HAP-1 (cell line): ENCODE data around the gene ADAMTS4.

ENCODE experiments used
- DNase-seq, 2 experiments: peaks; one replicate each; pipeline ENCODE4 v3.0.0-alpha.2; 2016 to 2020; ENCODE audit warnings: low spot score in 2 of 2
- H3K27me3 ChIP-seq: fragments of 250-450 bp; sonication (Bioruptor Pico); 2 replicates; pipeline ENCODE4 v1.5.1; 2020; ENCODE audit warnings: low read depth, mild to moderate bottlenecking, moderate library complexity
- H3K36me3 ChIP-seq: fragments of 250-450 bp; sonication (Bioruptor Pico); replicated peaks from 2 replicates; pipeline ENCODE4 v1.5.1; 2020; ENCODE audit warnings: mild to moderate bottlenecking
- H3K4me1 ChIP-seq: fragments of 250-450 bp; sonication (Bioruptor Pico); 2 replicates; pipeline ENCODE4 v1.5.1; 2020; ENCODE audit warnings: mild to moderate bottlenecking
- H3K4me3 ChIP-seq: fragments of 250-450 bp; sonication (Bioruptor Pico); 2 replicates; pipeline ENCODE4 v1.5.1; 2020; ENCODE audit warnings: mild to moderate bottlenecking, moderate library complexity
- H3K9me3 ChIP-seq: fragments of 250-450 bp; sonication (Bioruptor Pico); 2 replicates; pipeline ENCODE4 v1.5.1; 2020; ENCODE audit warnings: mild to moderate bottlenecking, moderate library complexity
- in situ Hi-C: fragments of 300-500 bp; cut with MboI; formaldehyde crosslinking; loops from 3 replicates; pipeline ENCODE4 v1.14.3; 2020; ENCODE audit warnings: low sequenced_read_pairs, inconsistent platforms, mixed read lengths

Gene ADAMTS4

GRCh38 chr1:161168906-161169305 is 29.9 kb downstream of the ADAMTS4 start:
- no peaks in the 10 kb centered on the region for H3K9me3 ChIP-seq
- DNase-seq, result no peak
- in situ Hi-C loops, result no loop called here
- no peak overlapping the region for H3K4me3 ChIP-seq
- peaks cover 55% of the 10 kb centered on the region for H3K36me3 ChIP-seq
- peaks cover 7% of the 10 kb centered on the region for H3K4me1 ChIP-seq
- H3K27me3 ChIP-seq, result no peaks in the 10 kb centered on the region

- peaks cover 7% of the 10 kb centered on the region for H3K4me1 ChIP-seq
Observed at GRCh38 chr1:161166669-161167548, 31.9 kb downstream of the ADAMTS4 start.

GRCh38 chr1:161165742-161166668 is 32.8 kb downstream of the ADAMTS4 start, which contains the start of gene PPOX:
PPOX (plus strand) TSS chr1:161166426; CDS start chr1:161166848, 422 bp downstream.
- H3K36me3 ChIP-seq, result peaks cover 37% of the 10 kb centered on the region
- no peaks in the 10 kb centered on the region for H3K9me3 ChIP-seq
- in situ Hi-C loops, result no loop called here
- peaks cover 7% of the 10 kb centered on the region for H3K4me1 ChIP-seq
- H3K4me3 ChIP-seq, result peak within 1 kb of the TSS; percentile 53
- peak; percentile 97 to 99 for DNase-seq
- no peaks in the 10 kb centered on the region for H3K27me3 ChIP-seq

More at GRCh38 chr1:161166669-161167548, 31.9 kb downstream of the ADAMTS4 start:
- peak; percentile 63 to 72 for DNase-seq
- Histone ChIP-seq H3K9me3 (no peaks in the 10 kb centered on the region), H3K36me3 (peaks cover 43% of the 10 kb centered on the region), H3K27me3 (no peaks in the 10 kb centered on the region), H3K4me3 (peak overlapping the region; percentile 53)
- in situ Hi-C loops, result no loop called here

- Histone ChIP-seq H3K4me1 (peaks cover 8% of the 10 kb centered on the region), H3K27me3 (no peaks in the 10 kb centered on the region), H3K4me3 (no peak overlapping the region; the same call in 1 of the 2 replicates), H3K9me3 (no peaks in the 10 kb centered on the region; the same call in 1 of the 2 replicates), H3K36me3 (peaks cover 35% of the 10 kb centered on the region)
- no peak for DNase-seq
- in situ Hi-C loops, result no loop called here
Observed at GRCh38 chr1:161164901-161165610, 33.8 kb downstream of the ADAMTS4 start.

- Histone ChIP-seq H3K27me3 (no peaks in the 10 kb centered on the region), H3K9me3 (no peaks in the 10 kb centered on the region; the same call in 1 of the 2 replicates), H3K4me1 (peaks cover 14% of the 10 kb centered on the region), H3K4me3 (no peak overlapping the region), H3K36me3 (peaks cover 24% of the 10 kb centered on the region)
- in situ Hi-C loops, result no loop called here
- no peak for DNase-seq
Observed at GRCh38 chr1:161163793-161164192, 35.1 kb downstream of the ADAMTS4 start.

GRCh38 chr1:161162806-161163205 is 36.0 kb downstream of the ADAMTS4 start:
- in situ Hi-C loops, result no loop called here
- H3K36me3 ChIP-seq, result peaks cover 26% of the 10 kb centered on the region
- H3K9me3 ChIP-seq, result no peaks in the 10 kb centered on the region; the same call in 1 of the 2 replicates
- H3K4me3 ChIP-seq, result no peak overlapping the region
- H3K27me3 ChIP-seq, result no peaks in the 10 kb centered on the region
- peaks cover 15% of the 10 kb centered on the region for H3K4me1 ChIP-seq
- DNase-seq, result no peak

GRCh38 chr1:161162052-161162451 is 36.8 kb downstream of the ADAMTS4 start:
- H3K27me3 ChIP-seq, result no peaks in the 10 kb centered on the region
- in situ Hi-C loops, result no loop called here
- no peak overlapping the region for H3K4me3 ChIP-seq
- peaks cover 13% of the 10 kb centered on the region for H3K4me1 ChIP-seq
- no peak for DNase-seq
- H3K36me3 ChIP-seq, result peaks cover 25% of the 10 kb centered on the region
- H3K9me3 ChIP-seq, result no peaks in the 10 kb centered on the region; the same call in 1 of the 2 replicates

- H3K27me3 ChIP-seq, result no peaks in the 10 kb centered on the region
- no peak overlapping the region for H3K4me3 ChIP-seq
- no peaks in the 10 kb centered on the region; the same call in 1 of the 2 replicates for H3K9me3 ChIP-seq
- no peak for DNase-seq
- peaks cover 25% of the 10 kb centered on the region for H3K36me3 ChIP-seq
- H3K4me1 ChIP-seq, result peaks cover 11% of the 10 kb centered on the region
- in situ Hi-C loops, result no loop called here
Observed at GRCh38 chr1:161161652-161162051, 37.2 kb downstream of the ADAMTS4 start.

GRCh38 chr1:161160671-161161145 is 38.1 kb downstream of the ADAMTS4 start:
- Histone ChIP-seq H3K4me3 (no peak overlapping the region), H3K36me3 (peaks cover 25% of the 10 kb centered on the region), H3K4me1 (peaks cover 11% of the 10 kb centered on the region), H3K9me3 (no peaks in the 10 kb centered on the region; the same call in 1 of the 2 replicates), H3K27me3 (no peaks in the 10 kb centered on the region)
- no peak for DNase-seq
- in situ Hi-C loops, result no loop called here

GRCh38 chr1:161159913-161160243 is 39.0 kb downstream of the ADAMTS4 start:
- Histone ChIP-seq H3K27me3 (no peaks in the 10 kb centered on the region), H3K4me3 (peak overlapping the region; percentile 96), H3K9me3 (no peaks in the 10 kb centered on the region; the same call in 1 of the 2 replicates), H3K36me3 (peaks cover 24% of the 10 kb centered on the region), H3K4me1 (peaks cover 8% of the 10 kb centered on the region)
- DNase-seq, result no peak
- in situ Hi-C loops, result no loop called here

GRCh38 chr1:161159087-161159912 is 39.6 kb downstream of the ADAMTS4 start, which contains the start of gene USP21:
USP21 (plus strand) TSS chr1:161159500; CDS start chr1:161160641, 1,141 bp downstream.
- peak; percentile 89 to 95 for DNase-seq
- no peaks in the 10 kb centered on the region for H3K27me3 ChIP-seq
- H3K4me3 ChIP-seq, result peak within 1 kb of the TSS; percentile 96
- peaks cover 18% of the 10 kb centered on the region for H3K36me3 ChIP-seq
- in situ Hi-C loops, result no loop called here
- H3K4me1 ChIP-seq, result peaks cover 12% of the 10 kb centered on the region
- no peaks in the 10 kb centered on the region; the same call in 1 of the 2 replicates for H3K9me3 ChIP-seq

- H3K9me3 ChIP-seq, result no peaks in the 10 kb centered on the region; the same call in 1 of the 2 replicates
- DNase-seq, result no peak
- H3K27me3 ChIP-seq, result no peaks in the 10 kb centered on the region
- H3K4me3 ChIP-seq, result peak overlapping the region; percentile 96
- in situ Hi-C loops, result no loop called here
- peaks cover 12% of the 10 kb centered on the region for H3K4me1 ChIP-seq
- H3K36me3 ChIP-seq, result peaks cover 17% of the 10 kb centered on the region
Observed at GRCh38 chr1:161158316-161159010, 40.4 kb downstream of the ADAMTS4 start.
